ENCODE data around the gene C2orf49.
"Not testable (repeated sequence)": the region's sequence is repeated elsewhere in the genome, so short reads cannot be mapped to it uniquely, and the experiment has no call there.

Gene C2orf49

GRCh38 chr2:105321875-105322646 lies 15.3 kb upstream of the C2orf49 start:
- DNase-seq (ENCODE audit: low spot score), result no peak

- no peak for DNase-seq (ENCODE audit: low spot score)
Observed at GRCh38 chr2:105323111-105323510, 14.2 kb upstream of the C2orf49 start.

- DNase-seq (ENCODE audit: low spot score), result no peak
Observed at GRCh38 chr2:105324101-105324500, 13.2 kb upstream of the C2orf49 start.

GRCh38 chr2:105324732-105325131 lies 12.6 kb upstream of the C2orf49 start:
- DNase-seq (ENCODE audit: low spot score), result no peak

GRCh38 chr2:105325389-105325963 lies 11.9 kb upstream of the C2orf49 start:
- DNase-seq (ENCODE audit: low spot score), result no peak

- DNase-seq (ENCODE audit: low spot score), result not testable (repeated sequence)
Observed at GRCh38 chr2:105327271-105327670, 10.1 kb upstream of the C2orf49 start.

GRCh38 chr2:105327690-105328089 lies 9.7 kb upstream of the C2orf49 start:
- DNase-seq (ENCODE audit: low spot score), result no peak

GRCh38 chr2:105328281-105329196 lies 8.8 kb upstream of the C2orf49 start:
- peak; percentile 32 for DNase-seq (ENCODE audit: low spot score)

GRCh38 chr2:105329197-105329554 lies 8.2 kb upstream of the C2orf49 start:
- DNase-seq (ENCODE audit: low spot score), result no peak

- DNase-seq (ENCODE audit: low spot score), result peak; percentile 49
Observed at GRCh38 chr2:105329561-105330495, 7.5 kb upstream of the C2orf49 start, which contains the start of gene TGFBRAP1. TSS of gene TGFBRAP1 (minus strand) at chr2:105329735. CDS start at chr2:105308301, 21,434 bp downstream.

- peak; percentile 45 for DNase-seq (ENCODE audit: low spot score)
Observed at GRCh38 chr2:105330681-105331375, 6.5 kb upstream of the C2orf49 start.

GRCh38 chr2:105334211-105334610 lies 3.1 kb upstream of the C2orf49 start:
- DNase-seq (ENCODE audit: low spot score), result no peak

- DNase-seq (ENCODE audit: low spot score), result no peak
Observed at GRCh38 chr2:105335469-105335868, 1.9 kb upstream of the C2orf49 start.

GRCh38 chr2:105336786-105337121 lies 586 bp upstream of the C2orf49 start:
- no peak for DNase-seq (ENCODE audit: low spot score)

- peak; percentile 63 for DNase-seq (ENCODE audit: low spot score)
Observed at GRCh38 chr2:105338020-105338385, 663 bp downstream of the C2orf49 start.

- DNase-seq (ENCODE audit: low spot score), result no peak
Observed at GRCh38 chr2:105339414-105339813, 2.1 kb downstream of the C2orf49 start.

- DNase-seq (ENCODE audit: low spot score), result peak; percentile 71
Observed at GRCh38 chr2:105344704-105345345, 7.5 kb downstream of the C2orf49 start.

- no peak for DNase-seq (ENCODE audit: low spot score)
Observed at GRCh38 chr2:105357122-105357521, 19.8 kb downstream of the C2orf49 start.

GRCh38 chr2:105358593-105358992 lies 21.3 kb downstream of the C2orf49 start:
- no peak for DNase-seq (ENCODE audit: low spot score)

- no peak for DNase-seq (ENCODE audit: low spot score)
Observed at GRCh38 chr2:105361102-105361889, 24.0 kb downstream of the C2orf49 start.
